AG09309 (cell line): ENCODE measurements around the gene EPN2.
A peak's percentile ranks its signal among the peaks of the same experiment; 100 is the strongest.

ENCODE experiments used
- DNase-seq: peaks from one replicate; pipeline ENCODE4 v3.0.0-alpha.2; 2010; ENCODE audit warnings: low read depth
- H3K4me3 ChIP-seq: 2 replicates; pipeline ENCODE4 v1.5.1; 2011; ENCODE audit warnings: mild to moderate bottlenecking, low read depth, low read length, moderate library complexity; ENCODE audit not compliant: control insufficient read depth
- CTCF ChIP-seq: IDR thresholded peaks from 2 replicates; pipeline ENCODE4 v1.5.1; 2011; ENCODE audit warnings: mild to moderate bottlenecking, low read depth, low read length, inconsistent platforms; ENCODE audit not compliant: insufficient read depth, control insufficient read depth; ENCODE audit errors: missing control alignments

Gene EPN2

GRCh38 chr17:19338031-19338990, 101.1 kb downstream of the EPN2 start:
- DNase-seq, result no peak
- no peak overlapping the region for H3K4me3 ChIP-seq
- peak; percentile 56 for TF ChIP-seq CTCF

- no peak for TF ChIP-seq CTCF
- no peak for DNase-seq
- H3K4me3 ChIP-seq, result no peak overlapping the region
Observed at GRCh38 chr17:19339341-19339815, 102.2 kb downstream of the EPN2 start.

- TF ChIP-seq CTCF, result no peak
- DNase-seq, result no peak
- no peak overlapping the region for H3K4me3 ChIP-seq
Observed at GRCh38 chr17:19341211-19341631, 104.1 kb downstream of the EPN2 start.

GRCh38 chr17:19341641-19342610, 104.8 kb downstream of the EPN2 start:
- H3K4me3 ChIP-seq, result no peak overlapping the region
- DNase-seq, result no peak
- TF ChIP-seq CTCF, result no peak

GRCh38 chr17:19342611-19343255, 105.6 kb downstream of the EPN2 start:
- DNase-seq, result no peak
- TF ChIP-seq CTCF, result no peak
- no peak overlapping the region for H3K4me3 ChIP-seq

GRCh38 chr17:19343256-19343630, 106.1 kb downstream of the EPN2 start:
- no peak for TF ChIP-seq CTCF
- H3K4me3 ChIP-seq, result no peak overlapping the region
- DNase-seq, result no peak
